Stimulated activated CD8-positive, alpha-beta memory T cell treated with anti-CD3 and anti-CD28 coated beads, Interleukin-12 subunit alpha, Interleukin-12 subunit beta, amount 100 ng/mL, for 24 hours (primary cell): ENCODE results near the gene CHM.
"Not testable (repeated sequence)": the region's sequence is repeated elsewhere in the genome, so short reads cannot be mapped to it uniquely, and the experiment has no call there.

Experiments used
- DNase-seq: peaks from one replicate; pipeline ENCODE4 v3.0.0-alpha.2; 2020; ENCODE audit errors: extremely low read depth

CHM gene

DNA sequence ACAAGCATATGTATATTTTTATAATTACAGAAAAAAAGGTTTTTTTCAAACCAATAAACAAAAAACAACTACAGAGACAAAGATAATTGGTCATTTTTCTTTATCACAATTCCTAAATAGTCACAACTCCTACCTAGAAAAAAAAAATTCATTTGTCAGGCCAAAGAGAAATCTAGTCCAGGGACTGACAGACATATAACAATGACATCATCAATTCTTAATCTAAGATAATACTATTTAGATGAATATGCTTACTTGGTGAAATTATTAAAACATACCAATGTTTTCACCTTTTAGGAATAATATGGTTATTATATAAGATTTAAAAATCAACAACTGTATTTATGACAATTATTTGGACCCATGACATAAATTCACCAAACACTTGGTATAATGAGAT lies 48.4 kb downstream of the CHM start:
- no peak for DNase-seq

DNA sequence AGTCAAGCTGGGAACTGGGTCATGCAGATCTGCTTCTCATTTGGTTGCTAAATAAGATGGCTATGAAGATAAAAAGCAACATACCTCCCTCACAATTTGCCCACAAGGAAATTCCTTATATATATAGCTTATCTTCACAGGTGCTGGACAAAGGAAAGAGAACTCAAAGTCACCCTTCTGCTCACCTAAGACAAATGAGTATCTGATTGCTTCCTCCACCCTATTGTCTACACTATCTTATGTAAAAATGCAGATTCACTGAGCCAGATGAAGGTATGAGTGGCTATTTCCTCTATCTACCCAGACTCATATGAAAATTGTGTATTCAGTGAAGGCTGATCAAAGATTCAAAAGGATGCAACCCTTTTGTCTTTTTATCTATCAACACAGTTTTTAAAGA lies 50.8 kb downstream of the CHM start:
- no peak for DNase-seq

DNA sequence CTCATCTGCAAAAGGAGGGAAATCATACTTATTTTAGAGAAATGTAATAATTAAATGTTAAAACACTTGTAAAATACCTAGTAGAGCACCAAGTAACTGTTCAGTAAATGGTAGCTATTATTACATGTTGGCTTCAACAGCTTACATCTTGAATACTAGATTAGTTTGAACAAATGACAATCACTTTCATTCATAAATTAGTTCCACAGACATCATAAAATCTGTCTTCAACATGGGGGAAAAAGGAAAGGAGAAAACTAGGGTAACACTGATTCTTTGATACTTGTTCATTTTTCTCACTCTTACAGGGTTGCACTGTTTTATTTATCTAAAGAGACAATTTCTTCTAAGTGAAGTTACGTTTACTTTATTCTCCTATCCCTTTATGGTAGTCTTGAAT lies 51.7 kb downstream of the CHM start:
- DNase-seq: no peak

DNA sequence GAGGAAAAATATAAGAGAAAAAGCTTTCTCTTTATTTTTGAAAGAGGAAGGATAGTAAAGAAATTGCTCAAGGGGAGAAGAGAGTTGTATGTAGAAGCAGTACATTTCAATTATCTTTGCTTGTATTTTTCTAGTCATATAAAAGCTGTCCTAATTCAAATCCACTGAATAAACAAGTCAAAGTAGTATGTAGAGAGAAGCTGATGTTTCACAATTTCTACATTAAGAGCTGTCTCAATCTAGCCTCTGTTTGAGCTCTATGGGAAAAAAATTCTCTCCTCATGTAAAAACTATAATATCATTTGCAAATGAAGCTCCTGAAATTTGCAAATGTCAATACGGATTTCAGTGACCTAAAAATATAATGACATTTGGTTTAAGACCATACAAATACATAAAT lies 52.6 kb downstream of the CHM start:
- no peak for DNase-seq

DNA sequence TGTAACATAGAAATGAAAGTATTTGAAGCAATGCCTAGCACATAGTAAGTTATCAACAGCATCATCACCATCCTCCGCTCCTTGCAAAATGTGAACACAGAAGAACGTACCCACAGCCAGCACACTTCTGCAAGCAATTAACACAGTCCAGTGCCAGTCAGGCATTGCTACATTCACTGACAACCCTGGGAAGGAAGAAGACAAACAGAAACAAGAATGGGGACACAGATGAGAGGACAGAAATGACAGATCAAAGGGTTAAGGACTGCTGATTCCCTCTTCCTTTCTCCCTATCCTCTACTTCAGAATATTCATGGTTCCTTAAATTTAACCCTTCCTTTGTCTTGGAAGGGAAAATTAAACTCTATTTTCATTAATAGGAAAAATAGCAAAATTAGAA lies 53.1 kb downstream of the CHM start:
- no peak for DNase-seq

DNA sequence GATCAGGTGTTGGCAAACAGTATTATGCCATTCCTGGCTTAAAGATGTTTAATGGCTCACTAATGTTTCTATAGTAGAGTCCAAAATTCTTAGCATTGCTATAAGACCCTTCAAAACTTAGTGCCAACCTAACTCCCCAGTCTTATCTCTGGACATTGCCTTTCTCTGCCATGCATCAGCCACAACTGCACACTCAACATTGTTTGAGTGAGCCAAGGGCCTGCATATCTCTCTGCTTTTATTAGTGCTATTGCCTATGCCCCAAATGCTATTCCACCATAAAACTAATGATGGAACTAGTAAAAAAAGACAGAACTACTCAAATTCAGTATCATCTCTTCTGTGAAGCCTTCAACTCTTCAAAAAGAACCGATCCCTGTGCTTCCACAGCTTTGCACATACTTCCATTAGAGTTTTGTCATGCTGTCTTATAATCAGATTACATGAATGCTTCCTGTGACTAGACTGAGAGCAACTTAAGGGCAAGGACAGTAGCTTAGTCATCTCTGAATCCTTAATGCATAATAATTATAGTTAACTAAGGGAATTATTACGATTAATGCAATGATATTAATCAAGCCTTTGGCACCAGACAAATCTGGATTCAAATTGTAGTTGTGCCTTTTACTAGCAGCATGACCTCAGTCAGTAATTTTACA lies 53.7 kb downstream of the CHM start:
- no peak for DNase-seq

DNA sequence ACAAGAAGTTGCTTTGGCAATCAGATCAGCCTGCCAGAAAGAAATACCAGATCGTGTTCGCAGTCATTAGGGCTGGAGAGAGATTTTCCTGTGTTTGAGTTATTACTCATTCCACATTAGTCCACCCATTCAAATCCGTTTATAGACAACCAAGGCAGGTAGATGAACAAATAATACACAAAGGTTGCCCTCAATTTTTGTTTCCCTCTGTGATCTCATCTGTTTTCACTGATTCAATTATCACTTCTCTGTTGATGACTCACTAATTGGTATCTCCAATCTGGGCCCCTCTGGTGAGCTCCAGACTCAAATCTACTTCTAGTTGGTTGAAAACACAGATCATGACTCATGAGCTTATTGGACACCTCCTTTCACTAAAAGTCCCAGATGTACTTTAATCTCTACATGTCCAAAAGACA lies 54.5 kb downstream of the CHM start:
- no peak for DNase-seq

DNA sequence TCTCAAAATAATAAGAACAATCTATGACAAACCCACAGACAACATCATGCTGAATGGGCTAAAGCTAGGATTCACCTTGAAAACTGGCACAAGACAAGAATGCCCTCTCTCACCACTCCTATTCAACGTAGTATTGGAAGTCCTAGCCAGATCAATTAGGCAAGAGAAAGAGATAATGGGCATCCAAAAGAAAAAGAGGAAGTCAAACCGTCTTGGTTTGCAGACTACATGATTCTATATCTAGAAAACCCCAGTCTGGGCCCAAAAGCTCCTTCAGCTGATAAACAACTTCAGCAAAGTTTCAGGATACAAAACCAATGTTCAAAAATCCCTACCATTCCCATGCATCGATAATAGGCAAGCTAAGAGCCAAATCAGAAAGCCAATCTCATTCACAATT lies 59.0 kb downstream of the CHM start:
- no peak for DNase-seq

DNA sequence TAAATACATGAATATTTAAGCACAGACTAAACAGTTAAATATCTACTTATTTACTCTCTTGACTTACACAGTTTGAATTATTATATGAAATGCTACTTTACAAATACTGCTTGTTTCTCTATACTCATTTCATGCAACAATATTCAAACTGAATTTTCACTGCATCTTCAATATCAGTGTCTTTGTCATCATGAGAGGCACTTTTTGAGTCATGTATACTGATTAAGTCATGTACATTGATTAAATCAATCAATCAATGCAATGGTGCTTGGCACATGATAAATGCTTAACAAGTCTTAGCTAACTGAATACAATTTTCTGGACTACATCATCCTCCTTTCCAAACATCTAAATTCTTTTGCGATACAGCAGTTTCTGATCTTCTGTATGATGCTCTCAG lies 67.1 kb downstream of the CHM start:
- no peak for DNase-seq

DNA sequence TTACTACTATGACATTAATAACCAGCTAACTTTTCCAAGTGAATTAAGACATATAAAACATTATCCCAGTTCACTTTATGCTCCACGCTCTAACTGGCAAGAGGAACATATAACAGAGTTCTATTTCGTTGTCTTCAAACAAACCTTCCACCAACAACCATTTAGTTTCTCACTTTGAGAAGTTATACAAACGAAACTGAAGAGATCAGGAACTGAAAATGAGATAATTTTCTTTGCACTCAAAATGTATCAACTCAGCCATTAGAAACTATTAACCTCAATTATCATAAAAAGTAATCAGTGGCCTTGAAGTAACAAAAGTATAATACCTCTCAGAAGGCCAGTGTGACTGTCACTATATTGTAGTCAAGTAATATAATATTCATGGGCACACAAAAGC lies 70.1 kb downstream of the CHM start:
- DNase-seq: no peak

DNA sequence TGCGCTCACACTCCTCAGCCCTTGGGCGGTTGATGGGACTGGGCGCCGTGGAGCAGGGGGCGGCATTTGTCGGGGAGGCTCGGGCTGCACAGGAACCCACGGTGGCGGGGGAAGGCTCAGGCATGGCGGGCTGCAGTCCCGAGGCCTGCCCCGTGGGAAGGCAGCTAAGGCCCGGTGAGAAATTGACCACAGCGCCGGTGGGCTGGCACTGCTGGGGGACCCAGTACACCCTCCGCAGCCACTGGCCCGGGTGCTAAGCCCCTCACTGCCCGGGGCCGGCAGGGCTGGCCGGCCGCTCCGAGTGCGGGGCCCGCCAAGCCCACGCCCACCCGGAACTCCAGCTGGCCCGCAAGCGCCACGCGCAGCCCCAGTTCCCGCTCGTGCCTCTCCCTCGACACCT lies 75.0 kb downstream of the CHM start:
- not testable (repeated sequence) for DNase-seq

DNA sequence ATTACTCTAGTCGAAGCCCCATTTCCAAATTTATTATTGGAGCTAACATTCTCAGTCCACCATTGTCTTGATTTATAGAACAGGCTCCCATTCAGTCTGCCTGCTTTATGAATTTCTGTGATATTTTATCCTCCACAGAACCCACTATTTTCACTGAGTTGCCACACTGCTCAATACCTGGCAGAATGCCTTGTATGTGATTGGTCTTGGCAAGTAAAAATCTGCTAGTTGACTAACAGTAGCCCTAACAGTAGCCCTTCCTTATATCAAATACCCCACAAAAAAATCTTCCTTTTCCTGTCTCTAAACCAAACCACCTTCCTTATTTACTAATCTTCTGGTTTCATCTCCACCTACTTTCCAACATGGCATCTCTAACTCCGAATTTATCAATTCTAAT lies 82.6 kb downstream of the CHM start:
- DNase-seq: no peak

DNA sequence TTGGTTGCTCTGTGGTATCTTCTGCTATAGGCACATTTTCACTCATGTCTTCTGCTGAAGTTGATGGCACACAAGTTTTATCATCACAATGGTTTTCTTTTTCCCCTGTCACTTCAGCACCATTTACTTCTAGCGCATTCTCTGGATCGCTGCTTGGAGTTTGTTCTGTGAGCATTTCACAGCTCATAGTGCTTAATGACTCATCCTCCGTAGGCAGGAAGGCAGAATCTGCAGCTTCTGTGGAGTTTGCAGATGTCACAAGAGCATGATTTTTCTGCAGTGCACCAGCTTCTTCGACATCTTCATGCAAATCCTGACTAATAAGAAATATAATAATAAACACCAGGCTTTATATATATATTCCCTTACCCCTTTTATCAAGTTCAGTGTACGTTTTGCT lies 83.6 kb downstream of the CHM start:
- DNase-seq: no peak

DNA sequence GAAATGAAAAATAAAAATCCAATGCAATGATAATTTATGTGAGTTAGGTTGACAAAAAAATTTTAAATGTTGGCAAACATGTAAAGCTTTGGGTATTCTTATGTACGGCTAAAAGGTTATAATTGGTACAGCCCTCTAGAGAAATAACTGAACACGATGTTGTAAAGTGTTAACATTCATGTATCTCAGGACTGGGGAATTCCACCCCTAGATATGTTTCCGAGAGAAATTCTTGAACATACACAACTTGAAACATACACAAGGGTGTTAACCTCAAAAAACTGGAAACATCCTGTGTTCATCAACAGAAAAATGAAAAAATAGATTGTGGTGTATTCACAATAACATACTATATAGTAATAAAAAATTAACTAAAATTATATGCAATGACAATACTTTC lies 91.8 kb downstream of the CHM start:
- DNase-seq: no peak

DNA sequence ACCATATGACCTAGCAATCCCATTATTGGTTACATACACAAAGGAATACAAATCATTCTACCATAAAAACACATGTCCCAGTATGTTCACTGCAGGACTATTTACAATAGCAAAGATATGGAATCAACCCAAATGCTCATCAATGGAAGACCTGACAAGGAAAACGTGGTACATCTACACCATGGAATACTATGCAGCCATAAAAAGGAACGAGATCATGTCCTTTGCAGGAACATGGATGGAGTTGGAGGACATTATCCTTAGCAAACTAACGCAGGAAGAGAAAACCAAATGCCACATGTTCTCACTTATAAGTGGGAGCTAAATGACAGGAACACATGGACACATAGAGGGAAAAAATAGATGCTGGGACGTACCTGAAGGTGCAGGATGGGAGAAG lies 102.6 kb downstream of the CHM start:
- DNase-seq: not testable (repeated sequence)

DNA sequence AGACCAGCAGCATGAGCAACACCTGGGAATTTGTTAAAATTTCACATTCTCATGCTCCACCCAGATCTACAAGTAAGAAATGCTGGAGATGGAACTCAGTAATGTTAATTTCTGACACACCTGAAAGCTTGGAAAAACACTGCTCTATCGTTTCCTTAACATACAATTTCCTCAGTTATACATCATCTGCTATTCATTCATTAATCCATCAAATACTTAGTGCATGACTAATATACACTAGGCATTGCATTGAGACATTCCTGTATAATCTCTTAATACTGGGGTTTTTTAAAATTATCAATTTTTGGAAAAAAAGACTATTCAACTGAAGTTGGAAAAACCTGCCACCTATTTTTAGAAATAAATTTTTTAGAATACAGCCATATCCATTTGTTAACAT lies 106.1 kb downstream of the CHM start:
- DNase-seq: no peak

DNA sequence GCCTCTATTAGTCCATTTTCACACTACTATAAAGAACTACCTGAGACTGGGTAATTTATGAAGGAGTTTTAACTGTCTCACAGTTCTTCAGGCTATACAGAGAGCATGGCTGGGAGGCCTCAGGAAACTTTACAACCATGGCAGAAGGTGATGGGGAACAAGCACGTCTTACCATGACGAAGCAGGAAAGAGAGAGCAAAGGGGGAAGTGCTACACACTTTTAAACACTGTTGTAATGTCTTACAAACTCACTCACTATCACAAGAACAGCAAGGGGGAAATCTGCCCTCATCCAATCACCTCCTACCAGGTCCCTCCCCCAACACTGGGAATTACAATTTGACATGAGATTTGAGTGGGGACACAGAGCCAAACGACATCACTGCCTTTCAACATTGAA lies 107.4 kb downstream of the CHM start:
- DNase-seq: not testable (repeated sequence)

DNA sequence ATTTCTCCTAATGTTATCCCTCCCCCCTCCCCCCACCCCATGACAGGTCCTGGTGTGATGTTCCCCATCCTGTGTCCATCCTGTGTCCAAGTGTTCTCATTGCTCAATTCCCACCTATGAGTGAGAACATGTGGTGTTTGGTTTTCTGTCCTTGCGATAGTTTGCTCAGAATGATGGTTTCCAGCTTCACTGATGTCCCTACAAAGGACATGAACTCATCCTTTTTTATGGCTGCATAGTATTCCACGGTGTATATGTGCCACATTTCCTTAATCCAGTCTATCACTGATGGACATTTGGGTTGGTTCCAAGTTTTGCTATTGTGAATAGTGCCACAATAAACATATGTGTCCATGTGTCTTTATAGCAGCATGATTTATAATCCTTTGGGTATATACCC lies 113.0 kb downstream of the CHM start:
- not testable (repeated sequence) for DNase-seq

DNA sequence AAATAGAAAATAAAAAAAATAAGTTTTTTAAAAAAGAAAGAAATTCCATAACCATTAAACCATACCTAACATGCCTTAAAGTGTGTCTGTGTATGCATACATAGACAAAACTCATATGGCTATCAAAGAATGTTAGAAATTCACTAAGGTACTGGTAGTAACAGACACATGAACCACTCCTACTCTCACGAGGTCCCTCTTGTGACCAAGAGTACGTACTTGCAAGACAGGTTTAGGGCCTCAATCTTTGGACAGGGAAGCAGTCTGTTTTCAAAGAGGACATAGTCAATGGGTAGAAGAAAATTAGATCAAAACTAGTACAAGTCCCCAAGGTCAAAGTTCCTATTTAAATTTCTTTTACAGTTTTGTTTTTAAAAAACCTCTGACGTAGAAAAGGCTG lies 117.3 kb downstream of the CHM start:
- no peak for DNase-seq

DNA sequence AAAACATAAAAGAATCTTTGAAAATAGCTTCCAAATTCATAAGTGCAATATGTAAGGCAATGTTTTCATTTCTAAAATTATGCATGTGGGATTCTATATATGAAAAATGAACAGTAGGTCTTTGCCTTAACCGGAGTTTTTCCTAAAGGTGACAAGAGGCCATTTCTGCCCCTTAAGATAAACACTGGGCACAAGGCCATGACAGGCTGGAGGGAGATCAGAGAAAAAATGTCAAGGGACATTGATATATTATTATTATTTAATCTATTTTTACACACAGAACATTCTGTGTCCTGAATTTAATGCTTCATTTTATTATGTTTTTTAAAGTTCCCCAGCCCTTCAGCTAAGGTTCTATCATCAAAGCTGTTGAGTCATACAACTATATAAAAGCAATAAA lies 118.8 kb downstream of the CHM start:
- no peak for DNase-seq

DNA sequence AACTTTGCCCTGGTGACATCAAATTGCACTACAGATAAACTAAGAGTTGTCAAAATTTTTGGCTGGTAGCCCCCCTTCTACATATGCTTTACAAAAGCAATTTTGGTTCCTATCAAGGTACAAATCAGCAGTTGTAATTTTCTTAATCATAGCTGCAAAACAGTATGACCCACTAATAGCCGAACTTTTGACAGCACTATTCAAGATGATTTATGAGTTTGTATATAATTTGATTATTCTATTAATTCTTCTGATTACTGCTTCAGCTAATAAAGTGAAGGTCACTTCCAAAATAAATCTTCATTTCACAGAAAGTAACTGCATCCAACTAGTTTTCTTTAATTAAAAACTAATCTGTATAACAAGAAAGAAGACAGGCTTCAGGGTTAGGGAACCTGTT lies 119.6 kb downstream of the CHM start:
- DNase-seq: no peak

DNA sequence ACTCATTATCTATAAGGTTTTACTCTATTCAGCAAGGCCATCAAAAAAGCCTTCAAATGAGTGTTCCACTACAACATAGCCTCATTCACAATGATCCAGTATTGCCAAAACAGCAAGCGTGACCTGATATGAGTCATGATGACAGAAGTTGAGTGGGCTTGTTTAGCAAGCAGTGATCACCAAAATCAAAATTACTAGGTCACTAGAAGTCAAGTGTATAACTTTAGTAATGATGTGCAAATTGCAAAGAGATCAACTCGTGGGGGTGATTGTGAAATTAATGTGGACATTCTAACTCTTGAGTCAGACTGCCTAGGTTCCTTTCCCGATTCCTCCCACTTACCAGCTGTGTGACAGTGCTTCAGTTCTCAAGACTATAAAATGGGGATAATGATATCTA lies 124.5 kb downstream of the CHM start:
- DNase-seq: no peak

DNA sequence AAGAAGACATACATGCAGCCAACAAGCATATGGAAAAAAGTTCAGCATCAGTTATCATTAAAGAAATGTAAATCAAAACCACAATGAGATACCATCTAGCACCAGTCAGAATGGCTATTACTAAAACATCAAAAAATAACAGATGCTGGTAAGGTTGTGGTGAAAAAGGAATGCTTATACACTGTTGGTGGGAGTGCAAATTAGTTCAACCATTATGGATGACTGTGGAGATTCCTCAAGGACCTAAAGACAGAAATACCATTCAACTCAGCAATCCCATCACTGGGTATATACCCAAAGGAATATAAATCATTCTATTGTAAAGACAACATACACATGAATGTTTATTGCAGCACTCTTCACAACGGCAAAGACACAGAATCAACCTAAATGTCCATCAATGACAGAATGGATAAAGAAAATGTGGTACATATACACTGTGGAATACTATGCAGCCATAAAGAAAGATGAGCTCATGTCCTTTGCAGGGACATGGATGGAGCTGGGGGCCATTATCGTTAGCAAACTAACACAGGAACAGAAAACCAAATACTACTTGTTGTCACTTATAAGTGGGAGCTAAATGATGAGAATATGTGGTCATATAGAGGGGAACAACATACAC lies 130.6 kb downstream of the CHM start:
- DNase-seq: not testable (repeated sequence)

DNA sequence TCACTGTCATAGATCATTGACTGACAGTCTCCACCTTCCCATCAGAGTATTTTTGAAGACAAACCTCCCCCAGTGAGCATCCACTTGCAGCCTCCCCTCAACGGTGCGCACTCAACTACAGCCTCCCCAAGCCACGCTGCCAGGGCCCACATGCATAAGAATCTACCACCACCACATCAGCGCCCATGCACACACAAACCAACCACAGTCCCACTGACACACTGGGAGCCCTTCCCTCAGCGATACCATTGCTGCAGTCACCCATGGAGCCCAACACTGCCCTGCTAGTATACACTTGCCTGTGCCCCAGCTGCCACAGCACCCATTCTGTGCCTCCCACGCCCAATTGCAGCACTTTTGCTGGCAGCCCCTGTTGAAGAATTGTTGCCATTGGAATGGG lies 132.9 kb downstream of the CHM start:
- no peak for DNase-seq
